Trophoblast cell (in vitro differentiated cells and primary cell): Measurements from ENCODE around the gene HIBCH.

Experiments
- DNase-seq, 2 donors: peaks; one replicate each; pipeline ENCODE4 v3.0.0-alpha.2; 2016
- H2AFZ ChIP-seq: 2 replicates; pipeline ENCODE4 v1.6.1; 2013; ENCODE audit warnings: low read length, moderate library complexity, mild to moderate bottlenecking; ENCODE audit not compliant: insufficient read depth, poor library complexity
- H2AK5ac ChIP-seq: 2 replicates; pipeline ENCODE4 v1.6.1; 2013; ENCODE audit warnings: mild to moderate bottlenecking, low read length
- H2BK120ac ChIP-seq: 2 replicates; pipeline ENCODE4 v1.6.1; 2013; ENCODE audit warnings: low read length, mild to moderate bottlenecking, moderate library complexity; ENCODE audit not compliant: insufficient read depth, poor library complexity
- H2BK12ac ChIP-seq: 2 replicates; pipeline ENCODE4 v1.6.1; 2013; ENCODE audit warnings: mild to moderate bottlenecking, low read length, moderate library complexity
- H2BK5ac ChIP-seq: 2 replicates; pipeline ENCODE4 v1.6.1; 2013; ENCODE audit warnings: low read length, low read depth, moderate library complexity, mild to moderate bottlenecking; ENCODE audit not compliant: poor library complexity
- H3K14ac ChIP-seq: 2 replicates; pipeline ENCODE4 v1.6.1; 2013; ENCODE audit warnings: mild to moderate bottlenecking, low read length
- H3K18ac ChIP-seq: 2 replicates; pipeline ENCODE4 v1.6.1; 2013; ENCODE audit warnings: mild to moderate bottlenecking, low read length
- H3K23ac ChIP-seq: 2 replicates; pipeline ENCODE4 v1.6.1; 2013; ENCODE audit warnings: low read length
- H3K27ac ChIP-seq: 2 replicates; pipeline ENCODE4 v1.5.1; 2013; ENCODE audit warnings: low read depth, mild to moderate bottlenecking, inconsistent platforms, low read length, moderate library complexity
- H3K27me3 ChIP-seq: 2 replicates; pipeline ENCODE4 v1.6.1; 2013; ENCODE audit warnings: inconsistent platforms, mild to moderate bottlenecking, low read length, moderate library complexity; ENCODE audit not compliant: insufficient read depth
- H3K36me3 ChIP-seq, 2 experiments: 1 replicate in 1 of 2; 2 replicates in 1 of 2; pipeline ENCODE4 v1.6.1; 2013; ENCODE audit warnings: low read length in 2 of 2, mild to moderate bottlenecking in 2 of 2, moderate library complexity in 1 of 2; ENCODE audit not compliant: insufficient read depth in 2 of 2, control insufficient read depth in 1 of 2
- H3K4ac ChIP-seq: 2 replicates; pipeline ENCODE4 v1.6.1; 2013; ENCODE audit warnings: low read depth, mild to moderate bottlenecking, low read length, moderate library complexity
- H3K4me1 ChIP-seq, 2 experiments: 1 replicate in 1 of 2; 2 replicates in 1 of 2; pipeline ENCODE4 v1.6.1; 2013; ENCODE audit warnings: low read length in 2 of 2, mild to moderate bottlenecking in 2 of 2, moderate library complexity in 1 of 2; ENCODE audit not compliant: insufficient read depth in 2 of 2, control insufficient read depth in 1 of 2
- H3K4me2 ChIP-seq: 2 replicates; pipeline ENCODE4 v1.6.1; 2013; ENCODE audit warnings: inconsistent platforms, mild to moderate bottlenecking, low read length, moderate library complexity
- H3K4me3 ChIP-seq: 2 replicates; pipeline ENCODE4 v1.5.1; 2013; ENCODE audit warnings: mild to moderate bottlenecking, low read depth, low read length, inconsistent platforms
- H3K79me1 ChIP-seq: one replicate; pipeline ENCODE4 v1.6.1; 2013; ENCODE audit warnings: low read length
- H3K79me2 ChIP-seq: 2 replicates; pipeline ENCODE4 v1.6.1; 2013; ENCODE audit warnings: low read length, mild to moderate bottlenecking; ENCODE audit not compliant: control insufficient read depth, insufficient read depth, poor library complexity
- H3K9ac ChIP-seq: 2 replicates; pipeline ENCODE4 v1.6.1; 2013; ENCODE audit warnings: mild to moderate bottlenecking, low read length
- H3K9me3 ChIP-seq: 2 replicates; pipeline ENCODE4 v1.6.1; 2013; ENCODE audit warnings: low read depth, mild to moderate bottlenecking, control low read depth, inconsistent platforms, low read length; ENCODE audit not compliant: insufficient read depth
- H4K12ac ChIP-seq: 2 replicates; pipeline ENCODE4 v1.6.1; 2013; ENCODE audit warnings: low read depth, mild to moderate bottlenecking, low read length, moderate library complexity
- H4K8ac ChIP-seq: 2 replicates; pipeline ENCODE4 v1.6.1; 2013; ENCODE audit warnings: low read depth, mild to moderate bottlenecking, low read length, moderate library complexity
- H4K91ac ChIP-seq: one replicate; pipeline ENCODE4 v1.6.1; 2013; ENCODE audit warnings: low read depth, mild to moderate bottlenecking, low read length, moderate library complexity
- WGBS: extraction: QIAGEN DNeasy Blood & Tissue Kit; methylation state at CpG from one replicate; pipeline ENCODE4 v1.1.7; 2013; ENCODE audit warnings: missing lambda C conversion rate; ENCODE audit not compliant: insufficient read length, insufficient coverage; ENCODE audit errors: extremely low coverage; 5-methylcytosine and 5-hydroxymethylcytosine counted together

Gene HIBCH

DNA sequence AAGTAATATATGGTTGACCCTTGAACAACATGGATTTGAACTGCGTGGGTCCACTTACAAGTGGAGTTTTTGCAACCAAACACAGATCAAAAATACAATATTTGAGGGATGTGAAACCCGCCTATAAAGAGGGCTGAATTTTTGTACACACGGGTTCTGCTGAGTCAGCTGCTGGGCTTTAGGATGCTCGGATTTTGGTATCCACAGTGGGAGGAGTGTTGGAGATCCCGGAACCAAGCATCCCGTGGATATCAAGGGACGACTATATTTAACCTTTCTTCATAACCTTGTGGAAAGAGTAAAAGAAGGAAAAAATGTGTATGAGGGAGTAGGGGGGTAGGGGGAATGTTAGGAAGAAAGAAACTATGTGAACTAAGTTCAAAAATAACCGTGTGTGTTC lies 13.8 kb upstream of the HIBCH start:
- Histone ChIP-seq H3K9ac (no peak overlapping the region), H3K14ac (no peak overlapping the region), H2AK5ac (no peak overlapping the region), H3K27ac (no peak overlapping the region), H2AFZ (no peak overlapping the region), H3K4ac (no peak overlapping the region), H3K4me2 (no peak overlapping the region), H3K4me1 (no peaks in the 10 kb centered on the region), H3K4me3 (no peak overlapping the region), H3K18ac (no peak overlapping the region), H4K8ac (no peak overlapping the region), H3K36me3 (no peaks in the 10 kb centered on the region), H4K91ac (no peak overlapping the region), H3K23ac (no peak overlapping the region), H3K79me2 (no peaks in the 10 kb centered on the region), H2BK5ac (no peak overlapping the region), H3K27me3 (no peaks in the 10 kb centered on the region), H3K9me3 (no peaks in the 10 kb centered on the region), H3K79me1 (no peaks in the 10 kb centered on the region), H2BK120ac (no peak overlapping the region), H4K12ac (no peak overlapping the region), H2BK12ac (no peak overlapping the region)
- no CpG with 5 or more reads among the region's 8 CpGs for WGBS
- no peak for DNase-seq

DNA sequence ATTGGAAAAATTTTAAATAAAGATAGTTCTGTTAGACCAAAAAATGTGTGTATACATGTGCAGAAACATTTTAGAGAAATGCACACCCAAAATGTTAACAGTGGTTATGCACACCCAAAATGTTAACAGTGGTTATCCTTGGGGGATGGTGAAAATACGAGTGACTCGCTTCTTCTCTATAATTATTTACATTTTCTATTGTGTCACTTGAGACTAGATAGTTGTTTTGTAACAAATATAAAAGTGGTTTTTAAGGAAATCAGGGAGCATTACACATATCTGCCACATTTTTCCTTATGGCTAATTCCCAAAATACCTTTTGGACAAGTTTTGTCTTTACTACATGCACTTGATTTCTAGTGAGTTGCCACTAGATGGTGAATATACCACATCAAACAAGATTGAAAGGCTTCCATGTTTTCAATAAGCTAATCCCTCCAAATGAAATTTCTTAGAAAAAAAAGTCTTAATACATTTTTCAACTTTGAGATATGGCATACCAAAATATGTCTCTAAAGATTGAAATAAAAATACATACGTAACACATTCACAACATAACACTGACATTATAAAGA lies 9.0 kb upstream of the HIBCH start:
- H4K91ac ChIP-seq = no peak overlapping the region
- H3K27ac ChIP-seq = no peak overlapping the region
- no peak for DNase-seq
- no peak overlapping the region for H2BK5ac ChIP-seq
- H3K4me3 ChIP-seq = no peak overlapping the region
- H3K23ac ChIP-seq = no peak overlapping the region
- no peak overlapping the region for H2AK5ac ChIP-seq
- H3K14ac ChIP-seq = no peak overlapping the region
- no peak overlapping the region for H3K9ac ChIP-seq
- no peak overlapping the region for H4K8ac ChIP-seq
- peaks cover 2% of the 10 kb centered on the region for H3K9me3 ChIP-seq
- no peak overlapping the region for H3K4ac ChIP-seq
- H3K79me2 ChIP-seq = no peaks in the 10 kb centered on the region
- H2BK12ac ChIP-seq = no peak overlapping the region
- no peak overlapping the region for H3K4me2 ChIP-seq
- no peaks in the 10 kb centered on the region for H3K27me3 ChIP-seq
- H3K36me3 ChIP-seq = no peaks in the 10 kb centered on the region
- H3K4me1 ChIP-seq = no peaks in the 10 kb centered on the region
- no CpG with 5 or more reads among the region's 3 CpGs for WGBS
- no peak overlapping the region for H4K12ac ChIP-seq
- no peak overlapping the region for H2AFZ ChIP-seq
- no peaks in the 10 kb centered on the region for H3K79me1 ChIP-seq
- H3K18ac ChIP-seq = no peak overlapping the region
- no peak overlapping the region for H2BK120ac ChIP-seq

DNA sequence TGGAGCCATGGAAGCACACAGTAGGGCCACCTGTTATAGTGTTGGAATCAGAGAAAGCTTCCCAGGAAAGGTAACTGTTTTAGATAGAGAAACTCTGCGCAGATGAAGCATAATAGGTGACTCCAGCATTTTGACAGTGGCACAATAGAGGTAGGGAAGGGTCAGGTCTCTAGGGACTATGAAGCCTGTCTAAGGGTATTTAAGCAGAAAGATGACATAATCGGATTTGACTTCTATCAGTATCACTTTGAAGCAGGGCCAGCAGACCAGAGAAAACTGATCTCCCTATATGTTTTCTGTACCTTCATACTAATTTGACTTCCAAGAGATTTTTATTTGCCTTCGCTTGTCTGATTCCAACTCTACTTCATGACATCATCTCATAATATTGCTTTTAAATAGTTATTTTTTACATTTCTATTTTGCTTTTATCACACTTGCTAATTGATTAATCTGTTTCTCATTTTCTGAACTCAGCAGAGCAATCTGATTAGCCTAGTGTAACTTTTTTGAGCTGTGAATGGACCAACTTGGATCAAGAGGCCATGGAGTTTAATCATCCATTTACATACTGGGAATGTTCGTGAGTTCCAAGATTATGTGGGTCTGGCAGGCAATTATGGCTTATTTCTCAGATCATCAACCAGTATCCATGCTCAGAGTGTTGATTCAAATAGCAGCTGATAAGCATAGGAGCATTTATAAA lies 8.4 kb upstream of the HIBCH start:
- H3K36me3 ChIP-seq = no peaks in the 10 kb centered on the region
- H3K27me3 ChIP-seq = no peaks in the 10 kb centered on the region
- H4K91ac ChIP-seq = no peak overlapping the region
- H3K9ac ChIP-seq = no peak overlapping the region
- peaks cover 2% of the 10 kb centered on the region for H3K9me3 ChIP-seq
- H2BK5ac ChIP-seq = no peak overlapping the region
- H3K18ac ChIP-seq = no peak overlapping the region
- no peak overlapping the region for H3K4me3 ChIP-seq
- no peak overlapping the region for H2BK12ac ChIP-seq
- H3K14ac ChIP-seq = no peak overlapping the region
- H3K4me1 ChIP-seq = no peaks in the 10 kb centered on the region
- no peak overlapping the region for H3K27ac ChIP-seq
- H3K79me2 ChIP-seq = no peaks in the 10 kb centered on the region
- H2AFZ ChIP-seq = no peak overlapping the region
- H4K12ac ChIP-seq = no peak overlapping the region
- DNase-seq = peak in 1 of 2 donors; percentile 3
- no peak overlapping the region for H2BK120ac ChIP-seq
- H2AK5ac ChIP-seq = no peak overlapping the region
- WGBS = no CpG with 5 or more reads among the region's 4 CpGs
- no peaks in the 10 kb centered on the region for H3K79me1 ChIP-seq
- no peak overlapping the region for H3K4ac ChIP-seq
- no peak overlapping the region for H3K23ac ChIP-seq
- H3K4me2 ChIP-seq = no peak overlapping the region
- H4K8ac ChIP-seq = no peak overlapping the region

DNA sequence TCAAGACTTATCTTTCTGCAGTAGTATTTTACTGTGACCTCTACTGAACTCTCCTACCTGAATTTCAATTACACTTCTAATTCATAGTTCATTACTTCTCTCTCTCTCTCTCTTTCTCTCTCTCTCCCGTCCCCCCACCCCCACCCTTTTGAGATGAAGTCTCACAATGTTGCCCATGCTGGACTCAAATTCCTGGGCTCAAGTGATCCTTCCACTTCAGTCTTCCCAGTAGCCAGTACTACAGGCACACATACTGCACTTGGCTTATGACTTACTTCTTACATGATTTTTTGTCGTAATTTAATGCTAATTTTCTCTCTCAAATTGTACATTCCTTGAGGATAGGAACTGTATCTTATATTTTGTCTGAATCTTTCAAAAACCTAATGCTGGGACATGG lies 6.0 kb upstream of the HIBCH start:
- H3K36me3 ChIP-seq = no peaks in the 10 kb centered on the region
- peaks cover 2% of the 10 kb centered on the region for H3K9me3 ChIP-seq
- no peak overlapping the region for H4K91ac ChIP-seq
- no peak overlapping the region for H3K27ac ChIP-seq
- no peaks in the 10 kb centered on the region for H3K4me1 ChIP-seq
- 100% methylated on average over 1 of the region's 2 CpGs for WGBS
- no peak overlapping the region for H3K23ac ChIP-seq
- H3K27me3 ChIP-seq = no peaks in the 10 kb centered on the region
- H4K8ac ChIP-seq = no peak overlapping the region
- H3K79me2 ChIP-seq = no peaks in the 10 kb centered on the region
- no peak overlapping the region for H2AFZ ChIP-seq
- no peak overlapping the region for H3K4ac ChIP-seq
- H3K14ac ChIP-seq = no peak overlapping the region
- H4K12ac ChIP-seq = no peak overlapping the region
- no peak overlapping the region for H3K18ac ChIP-seq
- no peak overlapping the region for H2BK12ac ChIP-seq
- H3K4me3 ChIP-seq = no peak overlapping the region
- H3K79me1 ChIP-seq = no peaks in the 10 kb centered on the region
- H2AK5ac ChIP-seq = no peak overlapping the region
- no peak overlapping the region for H3K9ac ChIP-seq
- DNase-seq = no peak
- H2BK120ac ChIP-seq = no peak overlapping the region
- no peak overlapping the region for H3K4me2 ChIP-seq
- H2BK5ac ChIP-seq = no peak overlapping the region
